ENCODE data around the gene CXorf66. TPM values are rescaled to one million over a fixed set of nuclear protein-coding genes. Genes with fewer than 3 reads are reported as not detected.

CXorf66 gene
- total and polyA plus RNA-seq, 9 of the 15 experiments (the other 6 are each of a cell fraction or from before 2014, with no cell fraction given) = not detected

DNA sequence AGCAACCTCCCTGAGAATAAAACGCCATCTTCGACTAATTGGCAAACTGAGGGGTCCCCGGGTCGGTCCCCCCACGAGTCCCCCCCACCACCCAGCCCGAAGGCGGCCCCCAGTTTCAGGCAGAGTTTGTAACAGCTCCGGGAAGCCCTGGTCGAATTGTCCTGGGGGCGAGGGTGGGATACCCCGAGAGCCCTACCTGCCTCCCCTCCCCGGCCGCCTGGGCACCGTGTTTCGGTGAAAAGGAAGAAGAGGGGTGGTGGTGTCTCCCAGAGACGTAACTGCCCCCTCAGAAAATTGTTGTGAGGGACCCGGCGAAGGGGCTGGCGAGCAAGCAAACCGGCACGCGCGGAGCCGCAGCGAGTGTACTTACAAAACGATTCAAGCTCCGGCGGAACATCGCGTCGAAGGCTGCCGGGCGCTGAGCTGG is 33.7 kb downstream of the CXorf66 start (continued):
- TF ChIP-seq ZEB2 (IDR thresholded peaks at IDR 0.05) (no peak), PHF8 (IDR thresholded peaks at IDR 0.05; ENCODE audit: borderline replicate concordance, low read length) (0 out of 2 replicates have a peak, but pooled peaks have one; percentile 26), LARP7 (IDR thresholded peaks at IDR 0.05) (no peak)
- TF ChIP-seq, protein P1, sequence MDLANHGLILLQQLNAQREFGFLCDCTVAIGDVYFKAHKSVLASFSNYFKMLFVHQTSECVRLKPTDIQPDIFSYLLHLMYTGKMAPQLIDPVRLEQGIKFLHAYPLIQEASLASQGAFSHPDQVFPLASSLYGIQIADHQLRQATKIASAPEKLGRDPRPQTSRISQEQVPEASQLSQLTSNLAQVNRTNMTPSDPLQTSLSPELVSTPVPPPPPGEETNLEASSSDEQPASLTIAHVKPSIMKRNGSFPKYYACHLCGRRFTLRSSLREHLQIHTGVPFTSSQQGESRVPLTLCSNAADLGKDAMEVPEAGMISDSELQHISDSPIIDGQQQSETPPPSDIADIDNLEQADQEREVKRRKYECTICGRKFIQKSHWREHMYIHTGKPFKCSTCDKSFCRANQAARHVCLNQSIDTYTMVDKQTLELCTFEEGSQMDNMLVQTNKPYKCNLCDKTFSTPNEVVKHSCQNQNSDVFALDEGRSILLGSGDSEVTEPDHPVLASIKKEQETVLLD (IDR thresholded peaks at IDR 0.05) = no peak

DNA sequence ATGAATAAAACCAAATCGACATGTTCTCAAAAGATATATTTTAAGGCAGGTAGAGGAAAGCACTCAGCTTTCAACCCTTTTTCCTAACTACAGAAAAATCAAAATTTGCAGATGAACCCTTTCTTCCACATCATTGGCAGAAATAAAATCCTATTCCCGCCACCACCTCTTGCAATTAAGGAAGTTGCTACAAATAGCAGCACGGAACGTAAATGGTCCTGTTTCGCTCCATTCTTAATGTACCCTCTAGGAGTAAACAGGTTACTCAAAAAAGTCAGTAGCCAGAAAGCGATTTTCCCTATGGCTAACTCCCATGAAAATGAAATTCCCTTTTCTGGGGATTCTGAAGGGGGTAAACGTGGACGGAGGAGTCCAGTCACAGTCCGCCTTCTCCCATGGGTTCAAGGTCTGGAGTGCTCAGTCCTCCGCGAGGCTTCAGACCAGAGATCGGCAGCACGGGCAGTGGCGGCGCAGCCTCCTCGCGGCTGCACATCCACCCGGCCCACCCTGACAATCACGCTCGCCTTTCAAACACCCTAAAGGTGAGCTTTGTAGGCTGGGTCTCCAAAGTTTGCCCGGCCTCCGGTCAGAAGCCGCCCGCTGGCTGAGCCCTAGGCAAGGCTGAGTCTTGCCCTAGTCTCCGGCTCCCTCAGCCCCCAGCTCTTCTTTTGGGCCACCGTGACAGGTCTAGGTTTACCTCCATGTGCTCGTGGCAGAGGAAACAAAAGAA is 34.2 kb downstream of the CXorf66 start:
- ChIA-PET POLR2A (interaction anchor here (0.6 to 2.0 kb wide), 7 partner anchors 10 to 287 kb away, joined by 3 to 8 read pairs (median 4); no protein-coding TSS in a partner anchor), CTCF (ENCODE audit: low intra/inter-chr PET ratio) (no interaction called here)
- Histone ChIP-seq H3K9me3 (replicated peaks; ENCODE audit: control insufficient read depth, insufficient read depth, low read depth, low read length) (no peaks in the 10 kb centered on the region), H3K36me3 (ENCODE audit: control insufficient read depth, insufficient read depth, low read length) (peaks cover 9% of the 10 kb centered on the region; the same call in 1 of the 3 replicates), H3K27ac (ENCODE audit: extremely low read depth, low read depth, low read length) (peak overlapping the region; percentile 79), H3K4me1 (replicated peaks in 1 of 2; ENCODE audit: control insufficient read depth in 2 of 2, insufficient read depth in 2 of 2, low read length in 2 of 2) (peaks cover 4 to 11% of the 10 kb centered on the region in 2 experiments; a peak in 4 of 5 replicates), H3K4me2 (ENCODE audit: insufficient read depth, low read length) (peak overlapping the region; percentile 82), H3K4me3 (peak overlapping the region; percentile 83), H2AFZ (ENCODE audit: low read depth, low read length) (peak overlapping the region; percentile 66), H3K9me1 (ENCODE audit: control insufficient read depth, insufficient read depth, low read length) (no peaks in the 10 kb centered on the region), H3K27me3 (ENCODE audit: control insufficient read depth in 2 of 2, insufficient read depth in 2 of 2, low read length in 2 of 2) (no peaks in the 10 kb centered on the region), H3K9ac (ENCODE audit: insufficient read depth in 1 of 2, low read depth in 2 of 2, low read length in 2 of 2) (peak overlapping the region; percentile 77 to 95), H4K20me1 (replicated peaks; ENCODE audit: control insufficient read depth, insufficient read depth, low read length) (no peaks in the 10 kb centered on the region; the same call in none of the 2 replicates), H3K79me2 (ENCODE audit: control insufficient read depth, insufficient read depth, low read length) (peaks cover 60% of the 10 kb centered on the region)
- peak; percentile 15 to 43 (median 22) for DNase-seq (ENCODE audit: extremely low read depth in 1 of 4, low spot score in 3 of 4)
- peak; percentile 60 for ATAC-seq
- intact Hi-C loops (cut with micrococcal nuclease) (loop anchor here (5.0 to 10.0 kb wide), 2 partner anchors 54 to 146 kb away; no protein-coding TSS in a partner anchor), in situ Hi-C loops (cut with MboI) (no loop called here)
- BruUV-seq (replicated peaks) = no TSS peak
- under 1% methylated on average over 19 of the region's 27 CpGs for whole genome bisulfite sequencing (ENCODE audit: insufficient coverage, low coverage, missing lambda C conversion rate)
- FAIRE-seq = no peak
- TF ChIP-seq TGIF2 (CRISPR knock-in tag; IDR thresholded peaks at IDR 0.05) (no peak), NRF1 (conservative IDR thresholded peaks at IDR 0.05 in 1 of 2, IDR thresholded peaks at IDR 0.05 in 1 of 2) (peak; percentile 31 to 38)
- TF ChIP-seq, protein P2, sequence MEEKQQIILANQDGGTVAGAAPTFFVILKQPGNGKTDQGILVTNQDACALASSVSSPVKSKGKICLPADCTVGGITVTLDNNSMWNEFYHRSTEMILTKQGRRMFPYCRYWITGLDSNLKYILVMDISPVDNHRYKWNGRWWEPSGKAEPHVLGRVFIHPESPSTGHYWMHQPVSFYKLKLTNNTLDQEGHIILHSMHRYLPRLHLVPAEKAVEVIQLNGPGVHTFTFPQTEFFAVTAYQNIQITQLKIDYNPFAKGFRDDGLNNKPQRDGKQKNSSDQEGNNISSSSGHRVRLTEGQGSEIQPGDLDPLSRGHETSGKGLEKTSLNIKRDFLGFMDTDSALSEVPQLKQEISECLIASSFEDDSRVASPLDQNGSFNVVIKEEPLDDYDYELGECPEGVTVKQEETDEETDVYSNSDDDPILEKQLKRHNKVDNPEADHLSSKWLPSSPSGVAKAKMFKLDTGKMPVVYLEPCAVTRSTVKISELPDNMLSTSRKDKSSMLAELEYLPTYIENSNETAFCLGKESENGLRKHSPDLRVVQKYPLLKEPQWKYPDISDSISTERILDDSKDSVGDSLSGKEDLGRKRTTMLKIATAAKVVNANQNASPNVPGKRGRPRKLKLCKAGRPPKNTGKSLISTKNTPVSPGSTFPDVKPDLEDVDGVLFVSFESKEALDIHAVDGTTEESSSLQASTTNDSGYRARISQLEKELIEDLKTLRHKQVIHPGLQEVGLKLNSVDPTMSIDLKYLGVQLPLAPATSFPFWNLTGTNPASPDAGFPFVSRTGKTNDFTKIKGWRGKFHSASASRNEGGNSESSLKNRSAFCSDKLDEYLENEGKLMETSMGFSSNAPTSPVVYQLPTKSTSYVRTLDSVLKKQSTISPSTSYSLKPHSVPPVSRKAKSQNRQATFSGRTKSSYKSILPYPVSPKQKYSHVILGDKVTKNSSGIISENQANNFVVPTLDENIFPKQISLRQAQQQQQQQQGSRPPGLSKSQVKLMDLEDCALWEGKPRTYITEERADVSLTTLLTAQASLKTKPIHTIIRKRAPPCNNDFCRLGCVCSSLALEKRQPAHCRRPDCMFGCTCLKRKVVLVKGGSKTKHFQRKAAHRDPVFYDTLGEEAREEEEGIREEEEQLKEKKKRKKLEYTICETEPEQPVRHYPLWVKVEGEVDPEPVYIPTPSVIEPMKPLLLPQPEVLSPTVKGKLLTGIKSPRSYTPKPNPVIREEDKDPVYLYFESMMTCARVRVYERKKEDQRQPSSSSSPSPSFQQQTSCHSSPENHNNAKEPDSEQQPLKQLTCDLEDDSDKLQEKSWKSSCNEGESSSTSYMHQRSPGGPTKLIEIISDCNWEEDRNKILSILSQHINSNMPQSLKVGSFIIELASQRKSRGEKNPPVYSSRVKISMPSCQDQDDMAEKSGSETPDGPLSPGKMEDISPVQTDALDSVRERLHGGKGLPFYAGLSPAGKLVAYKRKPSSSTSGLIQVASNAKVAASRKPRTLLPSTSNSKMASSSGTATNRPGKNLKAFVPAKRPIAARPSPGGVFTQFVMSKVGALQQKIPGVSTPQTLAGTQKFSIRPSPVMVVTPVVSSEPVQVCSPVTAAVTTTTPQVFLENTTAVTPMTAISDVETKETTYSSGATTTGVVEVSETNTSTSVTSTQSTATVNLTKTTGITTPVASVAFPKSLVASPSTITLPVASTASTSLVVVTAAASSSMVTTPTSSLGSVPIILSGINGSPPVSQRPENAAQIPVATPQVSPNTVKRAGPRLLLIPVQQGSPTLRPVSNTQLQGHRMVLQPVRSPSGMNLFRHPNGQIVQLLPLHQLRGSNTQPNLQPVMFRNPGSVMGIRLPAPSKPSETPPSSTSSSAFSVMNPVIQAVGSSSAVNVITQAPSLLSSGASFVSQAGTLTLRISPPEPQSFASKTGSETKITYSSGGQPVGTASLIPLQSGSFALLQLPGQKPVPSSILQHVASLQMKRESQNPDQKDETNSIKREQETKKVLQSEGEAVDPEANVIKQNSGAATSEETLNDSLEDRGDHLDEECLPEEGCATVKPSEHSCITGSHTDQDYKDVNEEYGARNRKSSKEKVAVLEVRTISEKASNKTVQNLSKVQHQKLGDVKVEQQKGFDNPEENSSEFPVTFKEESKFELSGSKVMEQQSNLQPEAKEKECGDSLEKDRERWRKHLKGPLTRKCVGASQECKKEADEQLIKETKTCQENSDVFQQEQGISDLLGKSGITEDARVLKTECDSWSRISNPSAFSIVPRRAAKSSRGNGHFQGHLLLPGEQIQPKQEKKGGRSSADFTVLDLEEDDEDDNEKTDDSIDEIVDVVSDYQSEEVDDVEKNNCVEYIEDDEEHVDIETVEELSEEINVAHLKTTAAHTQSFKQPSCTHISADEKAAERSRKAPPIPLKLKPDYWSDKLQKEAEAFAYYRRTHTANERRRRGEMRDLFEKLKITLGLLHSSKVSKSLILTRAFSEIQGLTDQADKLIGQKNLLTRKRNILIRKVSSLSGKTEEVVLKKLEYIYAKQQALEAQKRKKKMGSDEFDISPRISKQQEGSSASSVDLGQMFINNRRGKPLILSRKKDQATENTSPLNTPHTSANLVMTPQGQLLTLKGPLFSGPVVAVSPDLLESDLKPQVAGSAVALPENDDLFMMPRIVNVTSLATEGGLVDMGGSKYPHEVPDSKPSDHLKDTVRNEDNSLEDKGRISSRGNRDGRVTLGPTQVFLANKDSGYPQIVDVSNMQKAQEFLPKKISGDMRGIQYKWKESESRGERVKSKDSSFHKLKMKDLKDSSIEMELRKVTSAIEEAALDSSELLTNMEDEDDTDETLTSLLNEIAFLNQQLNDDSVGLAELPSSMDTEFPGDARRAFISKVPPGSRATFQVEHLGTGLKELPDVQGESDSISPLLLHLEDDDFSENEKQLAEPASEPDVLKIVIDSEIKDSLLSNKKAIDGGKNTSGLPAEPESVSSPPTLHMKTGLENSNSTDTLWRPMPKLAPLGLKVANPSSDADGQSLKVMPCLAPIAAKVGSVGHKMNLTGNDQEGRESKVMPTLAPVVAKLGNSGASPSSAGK (IDR thresholded peaks at IDR 0.05) = no peak

All from K562 (cell line).